SK-N-MC (cell line): ENCODE measurements around the gene GRIFIN.

Experiments used
- EZH2 ChIP-seq: fragments of 200-600 bp; sonication (generic); IDR thresholded peaks from one replicate; pipeline ENCODE4 v1.6.1; 2017; ENCODE audit warnings: antibody characterized with exemption
- FOXP2 ChIP-seq: optimal IDR thresholded peaks from 2 replicates; pipeline ENCODE3; 2011; ENCODE audit warnings: mild to moderate bottlenecking, moderate library complexity; ENCODE audit not compliant: insufficient read depth; ENCODE audit errors: extremely low read length, control extremely low read depth
- POLR2AphosphoS5 ChIP-seq: IDR thresholded peaks from 2 replicates; pipeline ENCODE4 v1.6.1; 2012; ENCODE audit warnings: mild to moderate bottlenecking, low read depth, low read length, borderline replicate concordance

GRCh38 chr7:2500701-2501100 is 24.5 kb upstream of the GRIFIN start:
- TF ChIP-seq EZH2 = no peak
- no peak for TF ChIP-seq POLR2AphosphoS5
- no peak for TF ChIP-seq FOXP2
